HG03175 (cell line): ENCODE measurements around the gene B3GNT7.
"Not testable (repeated sequence)": the region's sequence is repeated elsewhere in the genome, so short reads cannot be mapped to it uniquely, and the experiment has no call there.

ENCODE experiments used
- ATAC-seq: cut with Tn5 transposase; IDR thresholded peaks from one replicate; pipeline ENCODE4 v1.9.1; 2021; ENCODE audit warnings: mild to moderate bottlenecking, moderate library complexity; ENCODE audit not compliant: unreplicated experiment

B3GNT7 gene

GRCh38 chr2:231364961-231365810, 30.3 kb upstream of the B3GNT7 start:
- ATAC-seq, result no peak

DNA sequence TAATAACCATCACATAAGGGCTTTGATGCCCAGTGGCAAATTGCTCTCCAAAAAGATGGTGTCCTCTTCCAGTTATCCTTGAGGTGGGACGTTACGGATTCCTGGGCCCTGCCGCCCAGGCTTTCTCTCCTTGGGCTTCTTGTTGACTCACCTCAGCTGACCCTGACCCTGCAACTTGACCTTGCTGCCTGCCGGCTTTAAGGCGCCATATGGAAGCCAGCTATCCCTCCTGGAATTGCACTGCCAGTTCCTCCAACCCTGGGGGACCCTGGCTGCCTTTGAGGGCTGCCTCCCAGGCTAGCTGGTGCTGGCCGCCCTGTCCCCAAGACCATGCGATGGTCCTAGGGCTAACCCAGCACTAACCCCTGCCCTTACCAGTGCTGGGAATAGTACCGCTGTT, 28.3 kb upstream of the B3GNT7 start:
- no peak for ATAC-seq

GRCh38 chr2:231369580-231370428, 25.7 kb upstream of the B3GNT7 start:
- no peak for ATAC-seq

- ATAC-seq, result no peak
Measured at GRCh38 chr2:231370429-231370748, 25.1 kb upstream of the B3GNT7 start.

GRCh38 chr2:231370749-231371429, 24.6 kb upstream of the B3GNT7 start:
- no peak for ATAC-seq

DNA sequence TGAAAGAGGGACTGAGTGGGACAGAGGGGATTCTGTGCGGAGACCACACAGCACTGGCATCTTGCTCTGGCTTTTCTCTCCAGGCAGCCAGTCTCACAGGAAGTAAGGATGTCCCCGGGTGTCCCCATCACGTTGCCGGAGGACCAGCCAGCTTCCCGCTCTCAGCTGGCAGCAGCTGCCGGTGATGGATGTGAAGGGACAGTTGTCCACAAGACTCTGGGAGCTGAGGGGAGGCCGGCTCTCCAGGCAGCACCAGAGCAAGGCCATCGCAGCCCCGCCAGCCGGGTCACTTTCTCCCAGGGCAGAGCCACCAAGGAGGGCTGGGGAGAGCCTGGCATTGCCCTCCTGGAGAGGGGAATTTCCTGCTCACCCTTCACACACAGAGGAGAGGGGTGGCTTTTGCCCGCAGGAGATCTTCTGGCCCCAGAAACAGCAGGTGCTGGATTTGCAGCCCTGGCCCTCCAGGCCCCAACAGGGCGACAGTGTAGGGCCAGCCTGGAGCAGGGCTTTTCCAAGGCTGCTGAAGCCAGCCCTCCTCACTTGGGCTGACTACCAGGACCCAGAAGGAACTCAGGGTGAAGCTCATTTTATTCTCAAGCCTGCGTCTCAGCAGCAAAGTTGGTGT, 24.0 kb upstream of the B3GNT7 start:
- no peak for ATAC-seq

DNA sequence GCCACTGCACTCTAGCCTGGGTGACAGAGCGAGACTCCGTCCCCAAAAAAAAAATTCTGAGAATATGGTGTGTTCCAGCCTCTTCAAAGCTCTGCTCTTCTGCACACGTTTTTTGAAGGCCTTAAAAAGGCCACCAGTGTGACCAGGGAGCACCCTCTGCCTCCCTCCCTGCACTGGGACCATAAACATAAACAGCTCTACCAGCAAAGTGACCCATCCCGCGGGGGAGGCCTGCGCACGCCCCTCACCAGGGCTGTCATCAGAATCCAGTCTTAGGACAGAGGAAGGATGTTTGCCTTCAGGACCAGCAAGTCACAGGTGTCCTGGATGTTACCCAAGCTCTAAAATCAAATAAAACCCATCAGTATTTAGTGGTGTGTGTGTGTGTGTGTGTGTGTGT, 23.2 kb upstream of the B3GNT7 start:
- no peak for ATAC-seq

- no peak for ATAC-seq
Measured at GRCh38 chr2:231373184-231373583, 22.3 kb upstream of the B3GNT7 start.

GRCh38 chr2:231373786-231374349, 21.6 kb upstream of the B3GNT7 start:
- no peak for ATAC-seq

DNA sequence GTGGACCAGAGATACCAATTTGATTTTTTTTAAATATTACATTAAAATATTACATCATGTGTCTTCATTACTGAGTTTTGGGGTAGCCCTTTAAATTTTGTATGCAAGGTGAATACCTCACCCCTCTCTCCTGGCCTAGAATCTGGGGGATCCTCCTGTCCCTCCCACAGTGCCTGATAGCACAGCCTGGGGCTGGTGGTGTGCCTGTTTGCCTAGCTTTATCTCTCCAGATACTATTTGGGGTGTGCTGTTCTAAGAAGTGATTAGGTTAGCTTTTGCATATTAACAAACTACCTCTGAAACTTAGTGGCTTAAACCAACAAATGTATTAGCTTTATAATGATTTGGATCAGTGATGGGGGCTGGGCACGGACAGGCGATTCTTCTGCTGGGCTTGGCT, 20.7 kb upstream of the B3GNT7 start:
- no peak for ATAC-seq

GRCh38 chr2:231375994-231376615, 19.4 kb upstream of the B3GNT7 start:
- ATAC-seq, result not testable (repeated sequence)

- no peak for ATAC-seq
Measured at GRCh38 chr2:231376857-231377256, 18.7 kb upstream of the B3GNT7 start.

DNA sequence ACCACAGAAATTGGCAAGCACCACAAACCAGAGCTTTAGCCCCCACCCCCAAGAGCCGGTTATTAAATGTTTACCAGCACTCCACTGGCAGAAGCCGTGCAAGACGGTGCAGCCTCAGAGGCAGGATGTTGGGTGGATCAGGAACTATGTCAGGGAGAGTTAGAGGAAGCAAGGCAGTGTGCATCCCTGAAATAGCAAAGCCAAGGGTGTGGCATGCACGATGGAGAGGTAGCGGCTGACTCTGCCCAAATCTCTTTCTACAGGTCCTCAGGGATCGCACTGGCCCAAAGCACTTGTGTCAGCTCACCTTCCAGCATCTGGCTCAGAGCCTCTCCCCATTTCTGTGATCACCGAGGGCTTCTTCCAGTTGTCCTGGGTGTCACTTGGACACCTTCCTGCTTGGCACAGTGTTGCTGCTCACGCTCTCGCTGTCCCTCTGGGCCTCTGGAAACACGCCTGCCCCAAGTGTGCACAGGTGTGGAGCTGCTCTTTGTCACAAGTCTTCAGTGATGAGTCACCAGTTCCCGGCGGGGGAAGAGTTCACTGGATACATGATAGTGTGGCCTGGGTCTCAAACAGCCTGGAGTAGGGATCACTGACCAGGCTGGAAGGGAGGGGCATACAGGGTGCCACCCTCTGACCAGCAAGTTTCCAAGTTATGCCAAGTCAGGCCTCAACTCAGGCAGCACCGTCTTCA, 17.3 kb upstream of the B3GNT7 start:
- ATAC-seq, result no peak

- no peak for ATAC-seq
Measured at GRCh38 chr2:231379266-231380215, 16.0 kb upstream of the B3GNT7 start.

GRCh38 chr2:231380307-231380706, 15.2 kb upstream of the B3GNT7 start:
- no peak for ATAC-seq

- ATAC-seq, result no peak
Measured at GRCh38 chr2:231380991-231381847, 14.3 kb upstream of the B3GNT7 start.

DNA sequence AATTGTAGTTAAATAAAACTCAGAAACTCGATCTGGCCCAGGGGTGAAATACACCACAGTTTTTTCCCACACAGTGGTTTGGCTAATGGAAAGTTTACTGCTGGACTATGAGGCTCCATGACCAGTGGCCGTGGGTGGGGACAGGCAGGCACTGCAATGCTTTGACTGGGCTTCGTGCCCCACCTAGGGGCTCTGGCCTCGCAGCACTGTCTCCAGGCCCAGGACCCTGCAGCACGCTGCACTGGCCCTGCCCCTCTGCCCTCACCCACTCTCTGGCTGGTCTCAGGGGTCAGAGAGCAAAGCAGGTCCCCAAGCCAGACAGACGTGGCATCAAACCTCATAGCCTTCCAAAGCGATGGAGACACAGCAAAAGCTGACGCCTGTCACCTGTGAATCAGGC, 13.4 kb upstream of the B3GNT7 start:
- ATAC-seq, result no peak
